Breast epithelium (tissue), 4 donors: Measurements from ENCODE around the gene PAK1. TPM values are rescaled to one million over a fixed set of nuclear protein-coding genes. Genes with fewer than 3 reads are reported as not detected.

ENCODE experiments used
- DNase-seq, 2 donors: peaks; one replicate each; pipeline ENCODE4 v3.0.0-alpha.2; 2019; ENCODE audit warnings: low spot score in 2 of 2
- H3K27ac ChIP-seq, 2 donors: fragments of 200-600 bp; sonication (generic) in 1 of 2; one replicate each; pipeline ENCODE4 v1.5.1; 2016 to 2019; ENCODE audit warnings: mild to moderate bottlenecking in 1 of 2
- H3K27me3 ChIP-seq, 2 donors: fragments of 200-600 bp; sonication (generic) in 1 of 2; one replicate each; pipeline versions ENCODE4 v1.5.1 to v1.6.0; 2017 to 2019; ENCODE audit warnings: control low read depth in 1 of 2, mild to moderate bottlenecking in 1 of 2
- H3K36me3 ChIP-seq: fragments of 200-600 bp; one replicate; pipeline ENCODE4 v1.5.1; 2019
- H3K4me1 ChIP-seq, 2 donors: fragments of 200-600 bp; sonication (generic); one replicate each; pipeline ENCODE4 v1.5.1; 2016 to 2019; ENCODE audit warnings: control low read depth in 1 of 2
- H3K4me3 ChIP-seq, 3 donors: fragments of 200-600 bp; sonication (generic); 1 replicate in 2 of 3; 2 replicates in 1 of 3; pipeline ENCODE4 v1.5.1; 2016 to 2019; ENCODE audit warnings: mild to moderate bottlenecking in 3 of 3, moderate library complexity in 2 of 3
- H3K9me3 ChIP-seq, 2 donors: fragments of 200-600 bp; sonication (generic) in 1 of 2; one replicate each; pipeline ENCODE4 v1.5.1; 2016 to 2019; ENCODE audit warnings: control low read depth in 1 of 2
- CTCF ChIP-seq, 3 donors: fragments of 450-650 bp; IDR thresholded peaks; one replicate each; pipeline ENCODE4 v1.5.1; 2016 to 2017; ENCODE audit warnings: antibody characterized with exemption in 3 of 3, mild to moderate bottlenecking in 3 of 3, moderate library complexity in 3 of 3
- POLR2A ChIP-seq: fragments of 450-650 bp; IDR thresholded peaks from one replicate; pipeline ENCODE4 v1.6.1; 2016; ENCODE audit warnings: antibody characterized with exemption, mild to moderate bottlenecking, moderate library complexity
- POLR2AphosphoS5 ChIP-seq, 3 donors: sonication (generic); formaldehyde crosslinking; IDR thresholded peaks; one replicate each; pipeline ENCODE4 v1.6.1; 2017; ENCODE audit warnings: antibody characterized with exemption in 3 of 3
- intact Hi-C: fragments of 100-400 bp; cut with DNase I; formaldehyde crosslinking; loops from one replicate; pipeline ENCODE4 v1.15.1; 2023; ENCODE audit warnings: low total_unique reads
- total RNA-seq, 3 donors: library from RNA; depleted of rRNA; stranded (reverse); fragments of >200 nt; gene quantifications; one replicate each; pipeline ENCODE4 v1.1.0, GENCODE V29; 2016

The PAK1 gene
- total RNA-seq, 3 donors from 2014 or later = 23.2 to 59.6 (median 42.6) TPM

DNA sequence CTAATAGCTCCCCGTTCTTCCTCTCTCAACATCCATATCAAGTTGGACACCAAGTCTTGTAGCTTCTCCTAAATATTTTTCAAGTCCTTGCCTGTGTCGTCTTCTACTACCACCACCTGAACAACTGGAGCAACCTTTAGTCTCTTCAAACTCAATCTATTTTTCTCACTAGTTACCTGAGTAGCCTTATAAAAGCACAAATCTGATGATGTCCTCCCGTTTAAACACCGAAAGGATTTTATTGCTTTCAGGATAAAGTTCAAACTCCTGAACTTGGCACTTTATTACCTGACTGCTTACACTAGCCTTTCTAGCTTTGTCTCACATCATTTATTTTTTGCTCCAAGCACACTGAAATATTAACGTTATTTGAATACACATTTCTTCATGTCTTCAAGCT lies 1.3 kb upstream of the PAK1 start:
- intact Hi-C loops = no loop called here
- no peaks in the 10 kb centered on the region for H3K9me3 ChIP-seq
- peak overlapping the region; percentile 92 to 96 for H3K27ac ChIP-seq
- no peak for DNase-seq
- H3K4me3 ChIP-seq = no peak overlapping the region
- H3K36me3 ChIP-seq = no peaks in the 10 kb centered on the region
- TF ChIP-seq CTCF (IDR thresholded peaks at IDR 0.05) (no peak), POLR2A (no peak), POLR2AphosphoS5 (IDR thresholded peaks at IDR 0.05) (no peak)
- H3K27me3 ChIP-seq = no peaks in the 10 kb centered on the region
- H3K4me1 ChIP-seq = no peaks in the 10 kb centered on the region

- Histone ChIP-seq H3K27ac (peak overlapping the region; percentile 92 to 96), H3K36me3 (no peaks in the 10 kb centered on the region), H3K27me3 (no peaks in the 10 kb centered on the region), H3K9me3 (no peaks in the 10 kb centered on the region), H3K4me3 (peak overlapping the region; percentile 59 to 92 (median 87)), H3K4me1 (no peaks in the 10 kb centered on the region)
- intact Hi-C loops = no loop called here
- no peak for DNase-seq
- TF ChIP-seq POLR2AphosphoS5 (IDR thresholded peaks at IDR 0.05) = no peak
- TF ChIP-seq CTCF (IDR thresholded peaks at IDR 0.05) = no peak
- TF ChIP-seq POLR2A = no peak
These were observed 778 bp upstream of the PAK1 start for GRCh38 chr11:77474684-77475060.

- DNase-seq = peak; percentile 43 to 55
- H3K9me3 ChIP-seq = no peaks in the 10 kb centered on the region
- H3K4me3 ChIP-seq = peak overlapping the region; percentile 59 to 92 (median 87)
- intact Hi-C loops = no loop called here
- peak in 1 of 3 donors; percentile 51 for TF ChIP-seq POLR2AphosphoS5 (IDR thresholded peaks at IDR 0.05)
- TF ChIP-seq CTCF (IDR thresholded peaks at IDR 0.05) = no peak
- H3K27me3 ChIP-seq = no peaks in the 10 kb centered on the region
- no peaks in the 10 kb centered on the region for H3K4me1 ChIP-seq
- H3K27ac ChIP-seq = peak overlapping the region; percentile 92 to 96
- H3K36me3 ChIP-seq = no peaks in the 10 kb centered on the region
These were observed 698 bp downstream of the PAK1 start for GRCh38 chr11:77472991-77473800.

GRCh38 chr11:77471558-77472193 lies 2.2 kb downstream of the PAK1 start:
- Histone ChIP-seq H3K27ac (peak overlapping the region; percentile 46 to 96), H3K9me3 (no peaks in the 10 kb centered on the region), H3K4me1 (no peaks in the 10 kb centered on the region), H3K27me3 (no peaks in the 10 kb centered on the region), H3K36me3 (no peaks in the 10 kb centered on the region), H3K4me3 (no peak overlapping the region)
- TF ChIP-seq POLR2AphosphoS5 (IDR thresholded peaks at IDR 0.05) = no peak
- TF ChIP-seq POLR2A = no peak
- peak in 1 of 2 donors; percentile 28 for DNase-seq
- intact Hi-C loops = no loop called here

DNA sequence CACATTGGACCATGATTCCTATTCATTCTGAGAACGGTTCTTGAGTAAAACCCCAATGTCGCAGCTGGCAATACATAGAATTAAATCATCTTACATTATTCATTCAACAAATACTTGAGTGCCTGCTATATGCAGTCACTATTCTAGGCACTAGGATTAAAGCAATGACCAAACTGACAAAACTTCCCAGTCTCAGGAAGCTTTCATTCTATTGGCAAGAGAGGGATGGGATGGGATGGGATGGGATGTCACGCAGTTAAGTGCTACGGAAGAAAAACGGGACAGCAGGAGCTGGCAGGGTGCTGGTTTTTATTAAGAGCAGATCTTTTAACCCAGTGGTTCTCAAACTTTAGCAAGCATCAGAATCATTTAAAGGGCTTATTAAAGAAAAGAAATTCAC lies 2.9 kb downstream of the PAK1 start:
- Histone ChIP-seq H3K27me3 (no peaks in the 10 kb centered on the region), H3K4me1 (no peaks in the 10 kb centered on the region), H3K36me3 (no peaks in the 10 kb centered on the region), H3K27ac (no peak overlapping the region), H3K4me3 (no peak overlapping the region), H3K9me3 (no peaks in the 10 kb centered on the region)
- no peak for DNase-seq
- TF ChIP-seq POLR2A (no peak), POLR2AphosphoS5 (IDR thresholded peaks at IDR 0.05) (no peak), CTCF (IDR thresholded peaks at IDR 0.05) (no peak)
- intact Hi-C loops = no loop called here
